Ishikawa (cell line): ENCODE results near the gene SPSB4.

Experiments
- CEBPB ChIP-seq: IDR thresholded peaks from 2 replicates; pipeline ENCODE4 v1.6.1; 2012
- EGR1 ChIP-seq: IDR thresholded peaks from 2 replicates; pipeline ENCODE4 v1.6.1; 2012
- EP300 ChIP-seq: IDR thresholded peaks from 2 replicates; pipeline ENCODE4 v1.6.1; 2012; ENCODE audit warnings: borderline replicate concordance
- FOXM1 ChIP-seq: IDR thresholded peaks from 2 replicates; pipeline ENCODE4 v1.6.1; 2012; ENCODE audit warnings: low read depth, borderline replicate concordance
- NFIC ChIP-seq: IDR thresholded peaks from 2 replicates; pipeline ENCODE4 v1.6.1; 2012
- RAD21 ChIP-seq: IDR thresholded peaks from 2 replicates; pipeline ENCODE4 v1.6.1; 2012; ENCODE audit warnings: low read depth
- TAF1 ChIP-seq: IDR thresholded peaks from 2 replicates; pipeline ENCODE4 v1.6.1; 2012; ENCODE audit warnings: low read depth, mild to moderate bottlenecking
- TEAD4 ChIP-seq: IDR thresholded peaks from 2 replicates; pipeline ENCODE4 v1.6.1; 2012
- YY1 ChIP-seq: IDR thresholded peaks from 2 replicates; pipeline ENCODE4 v1.6.1; 2012; ENCODE audit warnings: low read depth
- TF ChIP-seq, protein P1 (sequence below): IDR thresholded peaks from 2 replicates; pipeline ENCODE4 v1.6.1; 2012; ENCODE audit warnings: low read depth, mild to moderate bottlenecking
- TF ChIP-seq, protein P2 (sequence below): IDR thresholded peaks from 2 replicates; pipeline ENCODE4 v1.6.1; 2012

DNA sequence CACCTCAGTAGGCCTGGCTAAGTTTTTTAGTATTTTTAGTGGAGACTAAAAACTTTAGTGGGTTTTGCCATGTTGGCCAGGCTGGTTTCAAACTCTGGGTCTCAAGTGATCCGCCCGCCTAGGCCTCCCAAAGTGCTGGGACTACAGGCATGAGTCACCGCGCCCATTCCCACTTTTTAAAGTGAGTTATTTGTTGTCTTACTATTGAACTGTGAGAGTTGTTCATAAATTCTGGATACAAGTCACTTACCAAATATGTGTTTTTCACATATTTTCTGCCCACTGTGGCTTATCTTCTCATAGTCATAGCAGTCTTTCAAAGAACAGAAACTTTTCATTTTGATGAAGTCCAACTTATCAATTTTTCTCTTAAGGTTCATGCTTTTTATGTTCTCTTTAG lies 29.9 kb upstream of the SPSB4 start:
- no peak for TF ChIP-seq EP300
- no peak for TF ChIP-seq CEBPB
- TF ChIP-seq RAD21 = no peak
- TF ChIP-seq, protein P1, sequence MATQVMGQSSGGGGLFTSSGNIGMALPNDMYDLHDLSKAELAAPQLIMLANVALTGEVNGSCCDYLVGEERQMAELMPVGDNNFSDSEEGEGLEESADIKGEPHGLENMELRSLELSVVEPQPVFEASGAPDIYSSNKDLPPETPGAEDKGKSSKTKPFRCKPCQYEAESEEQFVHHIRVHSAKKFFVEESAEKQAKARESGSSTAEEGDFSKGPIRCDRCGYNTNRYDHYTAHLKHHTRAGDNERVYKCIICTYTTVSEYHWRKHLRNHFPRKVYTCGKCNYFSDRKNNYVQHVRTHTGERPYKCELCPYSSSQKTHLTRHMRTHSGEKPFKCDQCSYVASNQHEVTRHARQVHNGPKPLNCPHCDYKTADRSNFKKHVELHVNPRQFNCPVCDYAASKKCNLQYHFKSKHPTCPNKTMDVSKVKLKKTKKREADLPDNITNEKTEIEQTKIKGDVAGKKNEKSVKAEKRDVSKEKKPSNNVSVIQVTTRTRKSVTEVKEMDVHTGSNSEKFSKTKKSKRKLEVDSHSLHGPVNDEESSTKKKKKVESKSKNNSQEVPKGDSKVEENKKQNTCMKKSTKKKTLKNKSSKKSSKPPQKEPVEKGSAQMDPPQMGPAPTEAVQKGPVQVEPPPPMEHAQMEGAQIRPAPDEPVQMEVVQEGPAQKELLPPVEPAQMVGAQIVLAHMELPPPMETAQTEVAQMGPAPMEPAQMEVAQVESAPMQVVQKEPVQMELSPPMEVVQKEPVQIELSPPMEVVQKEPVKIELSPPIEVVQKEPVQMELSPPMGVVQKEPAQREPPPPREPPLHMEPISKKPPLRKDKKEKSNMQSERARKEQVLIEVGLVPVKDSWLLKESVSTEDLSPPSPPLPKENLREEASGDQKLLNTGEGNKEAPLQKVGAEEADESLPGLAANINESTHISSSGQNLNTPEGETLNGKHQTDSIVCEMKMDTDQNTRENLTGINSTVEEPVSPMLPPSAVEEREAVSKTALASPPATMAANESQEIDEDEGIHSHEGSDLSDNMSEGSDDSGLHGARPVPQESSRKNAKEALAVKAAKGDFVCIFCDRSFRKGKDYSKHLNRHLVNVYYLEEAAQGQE = no peak
- no peak for TF ChIP-seq TEAD4
- no peak for TF ChIP-seq TAF1
- TF ChIP-seq NFIC = no peak
- no peak for TF ChIP-seq EGR1
- no peak for TF ChIP-seq YY1
- TF ChIP-seq, protein P2, sequence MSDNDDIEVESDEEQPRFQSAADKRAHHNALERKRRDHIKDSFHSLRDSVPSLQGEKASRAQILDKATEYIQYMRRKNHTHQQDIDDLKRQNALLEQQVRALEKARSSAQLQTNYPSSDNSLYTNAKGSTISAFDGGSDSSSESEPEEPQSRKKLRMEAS = no peak
- no peak for TF ChIP-seq FOXM1
